A549 treated with AZD9567 at 1 μM for 4 hours (cell line): ENCODE data around the gene CCNE1. TPM values are rescaled to one million over a fixed set of nuclear protein-coding genes. Genes with fewer than 3 reads are reported as not detected.

Experiments used
- total RNA-seq: library from RNA; stranded (reverse); fragments of 200-300 nt; extraction: Qiagen RNA extraction; gene quantifications from 5 replicates; pipeline ENCODE4 v1.2.3, GENCODE V29; 2022; ENCODE audit not compliant: insufficient read depth

The CCNE1 gene
- total RNA-seq = 28.9 to 29.5 TPM (median 29.3 TPM) in 5 replicates

GRCh38 chr19:29811125-29812079 lies at the start of gene CCNE1:
Gene CCNE1 (plus strand): TSS chr19:29811991. CDS start chr19:29812556, 565 bp downstream.

Other genes starting within 250 kb of the CCNE1 start
- gene POP4, start 205.7 kb upstream of the CCNE1 start, total RNA-seq = 187 to 201 TPM (median 192 TPM) in 5 replicates
- 6.4 to 9.9 TPM (median 9.4 TPM) in 5 replicates for gene PLEKHF1, start 146.5 kb upstream of the CCNE1 start, total RNA-seq
- 44.7 to 50.0 TPM (median 46.9 TPM) in 5 replicates for gene C19orf12, start 96.7 kb upstream of the CCNE1 start, total RNA-seq
- 80.8 to 112 TPM (median 90.8 TPM) in 5 replicates for gene URI1, start 130.2 kb downstream of the CCNE1 start, total RNA-seq